ENCODE results near the gene SPATA31E1. TPM values are rescaled to one million over a fixed set of nuclear protein-coding genes. Genes with fewer than 3 reads are reported as not detected.
"Not testable (repeated sequence)": the region's sequence is repeated elsewhere in the genome, so short reads cannot be mapped to it uniquely, and the experiment has no call there.

Gene SPATA31E1
- not detected in 2 replicates for polyA plus RNA-seq (2014; cell fraction: cytosol; rRNA removed)
- not detected in 2 replicates for polyA plus RNA-seq (2014; cell fraction: nucleus; rRNA removed)

- no peak for DNase-seq (ENCODE audit: low spot score)
Observed at GRCh38 chr9:87882627-87883026, at the start of gene SPATA31E1. Gene SPATA31E1, plus strand, starts transcription at chr9:87882877. Its CDS starts 15 bp downstream, at chr9:87882892.

GRCh38 chr9:87834357-87834756 is 48.3 kb upstream of the SPATA31E1 start:
- DNase-seq (ENCODE audit: low spot score) = peak; percentile 2

DNA sequence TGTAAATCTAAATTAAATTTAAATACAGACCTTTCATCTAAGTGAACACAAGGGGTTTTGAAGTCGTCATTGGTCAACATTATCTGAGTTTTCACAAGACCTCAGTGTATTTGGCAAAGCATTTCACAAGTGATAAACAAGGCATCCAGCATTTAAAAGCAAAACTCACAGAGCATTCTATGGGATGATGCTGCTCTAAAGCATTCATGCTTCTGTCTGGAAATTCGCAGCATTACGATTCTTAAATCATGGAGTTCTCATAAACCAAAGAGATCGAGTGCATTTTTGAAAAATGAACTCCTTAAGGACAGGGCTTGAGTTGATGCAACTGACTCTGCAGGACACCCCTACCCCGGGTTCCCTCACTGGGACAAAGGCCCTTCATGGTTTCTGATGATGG is 46.1 kb upstream of the SPATA31E1 start:
- DNase-seq (ENCODE audit: low spot score) = no peak

- no peak for DNase-seq (ENCODE audit: low spot score)
Observed at GRCh38 chr9:87836951-87837705, 45.5 kb upstream of the SPATA31E1 start.

DNA sequence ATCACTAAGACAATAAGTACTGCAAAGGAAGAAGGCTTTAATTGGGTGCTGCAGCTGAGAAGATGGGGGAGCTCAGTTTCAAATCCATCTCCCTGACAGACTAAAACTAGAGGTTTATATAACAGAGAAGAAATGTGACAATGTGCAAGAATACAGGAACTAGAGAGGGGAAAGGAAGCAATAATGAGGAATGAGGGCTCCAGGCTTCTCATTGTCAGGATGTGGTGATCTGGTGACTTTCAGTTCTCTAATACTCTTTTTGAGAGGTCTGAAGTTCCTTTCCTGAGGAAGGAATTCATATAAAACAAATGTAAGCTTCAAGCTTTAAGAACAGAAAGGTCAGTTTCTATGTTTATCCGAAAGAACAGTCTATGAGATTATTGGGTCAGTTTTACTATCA is 42.5 kb upstream of the SPATA31E1 start:
- no peak for DNase-seq (ENCODE audit: low spot score)

DNA sequence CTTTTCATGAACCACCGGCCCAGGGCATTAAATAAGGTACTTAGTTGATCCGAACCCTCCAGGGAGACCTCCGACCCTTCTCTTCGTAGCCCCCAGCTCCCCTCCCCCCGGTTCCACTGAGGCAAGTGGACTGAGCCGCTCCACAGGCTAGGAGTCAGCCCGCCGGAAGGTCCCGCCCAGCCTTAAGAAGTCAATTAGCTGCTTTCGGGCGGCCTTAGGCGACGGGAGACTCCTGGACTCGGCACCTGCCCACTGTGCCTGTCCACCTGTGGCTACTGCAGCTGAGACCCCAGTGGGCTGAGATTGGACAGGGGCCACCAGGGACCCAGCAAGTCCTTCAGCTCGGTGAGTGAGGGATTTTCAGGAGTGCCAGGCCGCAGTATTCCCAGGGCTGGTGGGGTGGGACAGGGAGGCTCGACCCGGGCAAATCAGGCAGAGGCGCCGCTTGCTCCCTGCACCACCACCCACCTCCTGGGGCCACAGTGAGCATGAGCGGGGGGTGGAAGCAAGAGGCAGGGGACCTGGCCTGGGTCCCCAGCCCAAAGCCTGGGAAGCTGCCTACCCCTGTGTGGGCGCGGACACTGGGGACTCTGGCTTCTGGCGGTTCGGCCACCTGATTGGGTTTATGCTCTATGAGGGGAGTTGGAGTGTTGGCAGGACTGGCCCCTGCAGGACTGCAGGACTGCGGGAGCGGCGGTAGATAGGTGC is 39.6 kb upstream of the SPATA31E1 start:
- no peak for DNase-seq (ENCODE audit: low spot score)

- no peak for DNase-seq (ENCODE audit: low spot score)
Observed at GRCh38 chr9:87844506-87844905, 38.2 kb upstream of the SPATA31E1 start.

DNA sequence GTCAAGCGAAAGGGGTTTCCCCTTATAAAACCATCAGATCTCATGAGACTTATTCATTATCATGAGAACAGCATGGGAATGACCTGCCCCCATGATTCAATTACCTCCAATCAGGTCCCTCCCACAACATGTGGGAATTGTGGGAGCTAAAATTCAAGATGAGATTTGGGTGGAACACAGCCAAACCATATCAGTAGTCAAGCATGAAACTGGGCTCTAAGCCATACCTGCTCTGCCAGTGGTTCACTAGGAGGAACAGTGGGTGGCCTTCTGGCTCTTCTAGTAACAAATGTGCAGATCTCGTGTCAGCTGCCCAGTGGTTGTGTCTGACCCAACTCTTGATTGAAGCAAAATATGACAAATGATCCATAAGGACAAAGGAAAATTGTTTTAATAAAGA is 34.9 kb upstream of the SPATA31E1 start:
- not testable (repeated sequence) for DNase-seq (ENCODE audit: low spot score)

DNA sequence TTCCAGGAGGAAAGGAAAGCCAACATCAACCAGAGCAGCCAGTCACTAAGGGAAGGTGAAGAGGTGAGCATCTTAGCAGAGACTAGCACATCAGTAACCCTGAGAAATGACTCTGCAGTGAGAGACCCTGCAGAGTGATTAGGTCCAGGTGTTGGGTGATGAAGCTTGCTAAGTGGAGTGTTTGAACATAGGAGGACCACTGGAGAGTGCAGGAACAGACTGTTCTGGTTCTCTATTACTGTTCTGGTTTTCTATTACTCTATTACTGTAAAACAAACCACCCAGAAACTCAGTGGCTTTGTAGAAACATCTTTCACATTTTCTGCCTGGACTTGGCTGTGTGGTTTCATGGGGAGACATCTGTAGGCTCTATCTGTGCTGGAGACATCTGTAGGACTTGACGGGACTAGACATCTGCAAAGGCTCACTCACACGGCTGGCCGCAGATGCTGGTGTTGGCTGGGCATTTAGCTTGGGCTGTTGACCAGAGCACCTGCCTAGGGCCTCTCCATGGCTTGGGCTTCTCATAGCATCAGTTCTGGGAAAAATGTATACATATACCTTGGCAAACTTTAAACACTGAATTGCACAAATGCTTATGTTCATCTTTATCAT is 33.4 kb upstream of the SPATA31E1 start:
- no peak for DNase-seq (ENCODE audit: low spot score)

GRCh38 chr9:87850391-87850790 is 32.3 kb upstream of the SPATA31E1 start:
- no peak for DNase-seq (ENCODE audit: low spot score)

GRCh38 chr9:87851186-87851585 is 31.5 kb upstream of the SPATA31E1 start:
- DNase-seq (ENCODE audit: low spot score) = not testable (repeated sequence)

DNA sequence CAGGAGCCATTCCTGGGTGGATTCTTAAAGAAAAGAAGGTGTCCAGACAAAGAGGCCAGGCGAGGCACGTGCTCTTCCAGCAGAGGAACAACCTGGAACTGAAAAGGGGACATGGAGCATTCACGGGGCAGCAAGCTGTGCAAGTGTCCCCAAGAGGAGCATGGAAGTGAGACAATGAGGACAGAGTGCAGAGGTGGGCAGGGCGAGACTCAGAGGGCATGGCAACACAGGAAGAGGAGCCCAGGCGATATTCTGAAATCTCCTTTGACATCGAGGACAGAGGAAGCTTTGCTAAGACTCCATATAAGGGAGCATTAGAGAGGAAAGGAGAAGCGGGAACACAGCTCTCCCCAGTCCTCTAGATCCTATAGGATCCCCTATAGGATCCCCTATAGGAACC is 29.4 kb upstream of the SPATA31E1 start:
- DNase-seq (ENCODE audit: low spot score) = no peak

DNA sequence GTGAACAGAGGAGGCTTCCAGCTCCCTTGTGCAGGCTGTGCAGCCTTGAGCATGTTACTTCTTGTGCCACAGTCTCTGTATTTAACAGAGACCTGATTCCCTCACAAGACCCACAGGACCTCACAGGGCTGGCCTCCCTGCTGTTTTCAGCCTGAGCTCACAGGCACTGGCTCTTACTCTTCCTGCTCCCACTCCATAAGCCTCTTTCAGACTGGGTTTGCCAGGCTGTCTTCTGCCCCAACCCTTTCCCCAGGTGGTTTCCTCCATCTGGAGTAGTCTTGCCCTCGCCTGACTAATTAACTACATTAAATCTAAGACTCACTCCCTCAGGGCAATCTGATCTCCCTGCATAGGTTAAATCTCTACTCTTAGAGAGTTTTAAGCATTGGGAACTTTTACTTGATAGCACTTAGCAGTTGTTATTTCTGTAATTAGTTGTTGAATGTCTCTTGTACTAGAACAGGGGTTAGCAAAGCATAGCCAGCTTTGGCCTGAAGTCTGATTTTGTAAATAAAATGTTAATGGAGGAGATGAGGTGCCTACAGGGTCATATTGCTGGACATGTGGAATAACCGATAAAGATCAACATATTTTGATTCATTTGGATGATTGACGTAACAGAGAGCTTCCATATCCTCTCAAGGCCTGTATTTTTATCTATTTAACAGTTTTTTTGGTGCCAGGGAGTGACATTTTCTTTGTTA is 28.6 kb upstream of the SPATA31E1 start:
- DNase-seq (ENCODE audit: low spot score) = no peak

GRCh38 chr9:87854580-87854955 is 28.1 kb upstream of the SPATA31E1 start:
- no peak for DNase-seq (ENCODE audit: low spot score)

DNA sequence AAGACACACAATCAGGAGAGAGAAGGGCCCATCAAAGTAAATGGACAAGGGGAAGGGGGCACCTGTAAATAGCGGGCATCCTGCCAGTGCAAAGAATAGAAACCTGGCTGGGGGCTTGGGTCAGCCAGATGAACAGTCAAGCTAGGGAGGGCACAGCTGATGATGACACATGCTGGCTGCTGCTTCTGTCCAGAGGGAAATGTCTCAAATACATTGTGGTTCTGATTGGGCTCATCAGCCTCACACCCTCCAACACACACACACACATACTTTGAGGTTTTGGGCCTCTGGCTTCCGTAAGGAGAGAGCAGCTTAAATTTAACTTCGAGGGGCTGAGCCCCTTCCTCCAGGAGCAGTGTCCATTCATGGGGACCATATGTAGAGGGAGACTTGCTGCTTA is 27.6 kb upstream of the SPATA31E1 start:
- no peak for DNase-seq (ENCODE audit: low spot score)

DNA sequence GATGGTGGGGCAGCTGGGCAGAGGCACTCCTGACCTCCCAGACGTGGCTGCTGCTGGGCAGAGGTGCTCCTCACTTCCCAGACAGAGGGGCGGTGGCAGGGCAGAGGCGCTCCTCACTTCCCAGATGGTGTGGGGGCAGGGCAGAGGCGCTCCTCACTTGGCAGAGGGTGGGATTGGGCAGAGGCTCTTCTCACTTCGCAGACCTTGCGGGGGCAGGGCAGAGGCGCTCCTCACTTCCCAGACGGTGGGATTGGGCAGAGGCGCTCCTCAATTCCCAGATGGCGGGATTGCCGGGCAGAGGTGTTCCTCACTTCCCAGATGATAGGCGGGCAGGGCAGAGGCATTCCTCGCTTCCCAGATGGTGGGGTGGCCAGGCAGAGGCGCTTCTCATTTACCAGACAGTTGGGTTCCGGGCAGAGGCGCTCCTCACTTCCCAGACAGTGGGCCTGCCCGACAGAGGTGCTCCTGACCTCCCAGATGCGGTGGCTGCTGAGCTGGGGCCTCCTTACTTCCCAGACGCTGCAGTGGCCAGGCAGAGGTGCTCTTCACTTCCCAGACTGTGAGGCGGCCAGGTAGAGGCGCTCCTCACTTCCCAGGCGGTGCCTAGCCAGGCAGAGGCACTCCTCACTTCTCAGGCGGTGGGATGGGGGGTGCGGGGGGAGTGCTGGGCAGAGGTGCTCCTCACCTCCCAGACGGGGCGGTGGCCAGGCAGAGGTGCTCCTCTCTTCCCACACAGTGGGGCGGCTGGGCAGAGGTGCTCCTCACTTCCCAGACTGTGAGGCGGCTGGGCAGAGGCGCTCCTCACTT is 25.3 kb upstream of the SPATA31E1 start:
- DNase-seq (ENCODE audit: low spot score) = no peak

DNA sequence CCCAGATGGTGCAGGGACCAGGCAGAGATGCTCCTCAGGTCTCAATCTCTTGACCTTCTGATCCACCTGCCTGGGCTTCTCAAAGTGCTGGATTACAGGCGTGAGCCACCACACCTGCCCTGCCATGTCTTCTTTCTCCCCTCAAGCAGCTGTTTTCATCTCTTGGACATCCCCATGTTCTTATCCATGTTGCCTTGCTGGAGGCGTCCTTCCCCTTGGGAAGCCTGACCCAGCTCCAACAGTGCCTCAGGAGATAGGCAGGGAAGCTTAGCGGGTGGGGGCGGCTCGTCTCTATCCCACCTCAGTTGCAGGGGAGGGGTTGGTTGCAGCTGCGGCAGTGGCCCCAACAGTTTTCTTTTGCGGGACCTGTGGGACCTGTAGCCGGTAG is 24.7 kb upstream of the SPATA31E1 start:
- no peak for DNase-seq (ENCODE audit: low spot score)

DNA sequence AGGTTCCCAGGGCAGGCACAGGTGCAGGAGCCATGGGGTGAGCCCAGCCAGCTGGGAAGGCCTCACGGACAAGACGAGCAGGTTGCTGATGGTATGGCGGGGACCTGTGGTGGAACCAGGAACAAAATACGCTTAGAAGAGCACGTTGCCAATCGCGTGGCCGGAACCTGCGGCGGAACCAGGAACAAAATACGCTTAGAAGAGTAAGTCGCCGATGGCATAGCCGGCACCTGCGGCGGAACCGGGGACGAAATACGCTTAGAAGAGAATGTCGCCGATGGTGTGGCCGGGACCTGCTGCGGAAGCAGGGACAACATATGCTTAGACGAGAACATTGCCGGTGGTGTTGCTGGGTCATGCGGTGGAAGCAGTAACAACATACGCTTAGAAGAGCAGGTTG is 23.5 kb upstream of the SPATA31E1 start:
- no peak for DNase-seq (ENCODE audit: low spot score)

DNA sequence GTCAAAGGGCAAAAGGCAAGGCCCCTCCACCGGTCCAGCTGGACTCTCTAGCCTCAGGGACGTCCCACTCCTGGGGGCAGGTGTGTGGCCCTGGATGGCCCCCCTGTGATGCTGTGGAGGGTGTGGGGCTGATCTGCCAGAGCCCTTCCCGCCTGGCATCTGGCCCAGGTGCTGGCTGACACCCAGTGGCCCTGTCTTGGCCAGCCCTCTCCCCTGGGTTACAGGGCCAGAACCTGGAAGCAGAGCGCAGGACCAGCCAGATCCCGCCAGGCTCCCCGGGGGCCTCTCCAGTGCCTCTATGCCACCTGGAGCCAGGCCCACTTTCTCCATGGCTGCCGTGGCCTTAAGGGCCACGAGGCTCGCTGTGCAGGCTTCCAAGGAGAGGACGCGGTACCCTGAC is 22.9 kb upstream of the SPATA31E1 start:
- DNase-seq (ENCODE audit: low spot score) = no peak

- no peak for DNase-seq (ENCODE audit: low spot score)
Observed at GRCh38 chr9:87861332-87861731, 21.3 kb upstream of the SPATA31E1 start.

Data from SK-N-DZ (cell line).